AG04450 (cell line): ENCODE measurements around the gene DNAI1. TPM values are rescaled to one million over a fixed set of nuclear protein-coding genes. Genes with fewer than 3 reads are reported as not detected.

ENCODE experiments used
- CTCF ChIA-PET: fragments of 300-600, 350-600 bp; formaldehyde crosslinking; extraction: SDS; loops from one replicate; lab custom pipeline; 2022; ENCODE audit warnings: antibody characterized with exemption, inconsistent platforms; lab: Charles Lee
- POLR2A ChIA-PET: fragments of 350-600 bp; formaldehyde crosslinking; extraction: SDS; loops from one replicate; lab custom pipeline; 2021; ENCODE audit warnings: antibody characterized with exemption, inconsistent platforms; lab: Yijun Ruan, JAX
- DNase-seq: peaks from one replicate; pipeline ENCODE4 v3.0.0-alpha.2; 2011; ENCODE audit warnings: low read depth, low spot score
- H3K27ac ChIP-seq: one replicate; pipeline ENCODE4 v1.5.1; 2012; ENCODE audit warnings: low read depth, low read length, control low read depth
- H3K27me3 ChIP-seq: one replicate; pipeline ENCODE4 v1.6.0; 2012; ENCODE audit warnings: low read length; ENCODE audit not compliant: control insufficient read depth, insufficient read depth
- H3K4me3 ChIP-seq: 2 replicates; pipeline ENCODE4 v1.5.1; 2011; ENCODE audit warnings: mild to moderate bottlenecking, low read depth, low read length, control low read depth
- H3K9me3 ChIP-seq: 2 replicates; pipeline ENCODE4 v1.5.1; 2012; ENCODE audit warnings: low read length; ENCODE audit not compliant: control insufficient read depth, insufficient read depth
- CTCF ChIP-seq: IDR thresholded peaks from 2 replicates; pipeline ENCODE4 v1.5.1; 2011; ENCODE audit warnings: low read depth, low read length, control low read depth, inconsistent platforms
- polyA plus RNA-seq: library from polyadenylated mRNA; depleted of rRNA; stranded (reverse); fragments of >200 nt; gene quantifications from 2 replicates; pipeline ENCODE4 v1.2.3, GENCODE V29; 2011

Gene DNAI1
- polyA plus RNA-seq, 1 experiment = not detected

DNA sequence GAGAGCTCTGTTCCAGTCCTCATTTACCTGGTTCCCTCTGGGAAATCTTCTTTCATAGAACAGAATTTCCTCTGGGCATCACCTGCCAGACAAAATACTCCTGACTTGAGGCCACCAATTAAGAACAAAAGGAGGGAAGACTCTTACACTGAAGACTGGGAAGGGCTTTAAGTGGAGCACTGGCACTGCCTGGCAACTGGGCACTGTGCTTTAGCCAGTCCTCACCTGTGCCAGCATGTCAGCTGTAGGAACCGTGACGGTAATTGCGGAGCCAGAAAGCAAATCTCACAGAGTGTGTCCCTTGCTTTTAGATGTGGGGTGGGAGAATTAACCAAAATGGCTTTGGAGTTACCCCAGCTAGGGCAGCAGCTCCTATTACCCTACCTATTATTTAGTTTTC is 40.9 kb upstream of the DNAI1 start:
- POLR2A ChIA-PET = no interaction called here
- CTCF ChIA-PET = interaction anchor here (7.2 kb wide), 1 partner anchor 14 kb away, joined by 67 read pairs; no protein-coding TSS in a partner anchor
- Histone ChIP-seq H3K9me3 (no peaks in the 10 kb centered on the region), H3K27me3 (no peaks in the 10 kb centered on the region), H3K27ac (no peak overlapping the region), H3K4me3 (no peak overlapping the region)
- no peak for DNase-seq
- TF ChIP-seq CTCF = no peak

DNA sequence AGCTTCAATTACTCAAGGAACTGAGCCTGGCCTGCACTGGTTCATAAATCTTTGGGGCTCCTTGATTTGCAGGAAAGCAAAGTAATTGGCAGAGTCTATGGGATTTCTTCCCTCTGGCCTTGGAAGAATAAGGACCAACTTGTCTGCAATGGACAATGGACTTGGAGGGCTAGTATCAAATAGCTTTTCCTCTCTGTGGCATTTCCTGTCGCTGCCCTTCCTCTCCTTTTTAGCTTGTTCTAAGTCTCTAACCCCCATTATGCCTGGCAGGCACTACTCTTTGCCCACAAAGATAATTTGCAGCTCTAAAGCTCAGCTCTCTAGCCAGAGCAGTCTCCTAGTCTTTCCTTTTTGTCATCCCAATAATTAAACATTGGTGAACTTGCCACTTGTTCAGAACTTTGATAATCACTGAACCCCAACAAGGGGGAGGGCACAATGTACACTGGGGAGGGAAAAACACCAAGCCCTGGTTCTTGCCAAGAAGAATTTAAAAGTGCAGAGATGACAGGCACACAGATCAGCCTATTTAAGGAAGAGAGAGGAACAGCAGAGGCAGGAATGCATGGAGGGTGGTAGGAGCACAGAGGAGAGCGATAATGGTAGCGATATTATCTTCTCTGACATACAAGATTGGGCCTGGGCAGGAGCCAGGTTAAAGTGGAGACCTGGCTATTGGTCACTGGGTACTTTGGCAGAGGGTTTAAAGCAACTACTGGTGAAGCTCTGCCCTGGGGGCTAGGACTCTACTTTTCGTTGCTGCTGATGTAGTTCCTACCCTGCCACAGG is 38.7 kb upstream of the DNAI1 start:
- H3K27me3 ChIP-seq = no peaks in the 10 kb centered on the region
- no peak overlapping the region for H3K27ac ChIP-seq

DNA sequence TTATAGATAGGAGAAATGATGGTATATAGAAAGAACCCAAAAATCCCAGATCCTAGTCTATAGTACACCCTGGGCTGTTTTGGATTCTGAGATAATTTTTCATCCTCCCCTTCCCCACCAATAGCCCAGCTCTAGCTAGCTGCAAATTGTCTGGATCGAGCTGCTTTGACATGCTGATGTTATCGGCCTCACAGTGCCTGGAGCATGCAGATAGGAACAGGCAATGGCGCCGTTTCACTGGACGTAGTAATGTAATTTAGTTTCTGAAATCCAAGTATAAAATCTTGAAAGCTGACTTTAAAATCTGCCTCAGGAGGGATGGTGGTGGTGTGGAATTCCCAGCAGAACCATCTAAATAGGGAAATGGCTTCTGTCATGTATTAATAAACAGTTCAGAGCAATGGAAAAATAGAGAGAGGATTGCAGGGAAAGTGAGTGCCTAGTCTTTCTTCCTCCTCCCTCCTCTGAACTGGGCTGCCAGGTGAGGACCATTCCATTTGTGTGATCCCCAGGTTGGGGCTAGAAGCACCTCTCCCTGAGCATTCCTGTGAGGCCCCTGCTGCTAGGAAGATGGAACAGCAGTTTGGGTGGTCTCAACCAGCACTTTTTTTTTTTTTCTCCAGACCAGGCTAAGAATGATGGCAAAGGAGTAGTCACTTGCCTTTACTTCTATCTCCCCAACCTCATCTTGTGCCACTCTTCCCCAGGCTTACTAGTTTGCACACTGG is 32.1 kb upstream of the DNAI1 start:
- no peaks in the 10 kb centered on the region for H3K9me3 ChIP-seq
- TF ChIP-seq CTCF = no peak
- CTCF ChIA-PET = interaction anchor here (0.6 to 4.4 kb wide), 4 partner anchors 12 to 75 kb away, joined by 3 to 20 read pairs (median 11); no protein-coding TSS in a partner anchor
- no peak for DNase-seq
- no peak overlapping the region for H3K4me3 ChIP-seq
- H3K27me3 ChIP-seq = no peaks in the 10 kb centered on the region
- POLR2A ChIA-PET = no interaction called here
- no peak overlapping the region for H3K27ac ChIP-seq

More for the DNA sequence above, 38.7 kb upstream of the DNAI1 start:
- TF ChIP-seq CTCF = no peak
- POLR2A ChIA-PET = no interaction called here
- Histone ChIP-seq H3K9me3 (no peaks in the 10 kb centered on the region), H3K4me3 (no peak overlapping the region)
- no peak for DNase-seq
- CTCF ChIA-PET = interaction anchor here (4.5 kb wide), 1 partner anchor 16 kb away, joined by 27 read pairs; no protein-coding TSS in a partner anchor

- no peak for TF ChIP-seq CTCF
- Histone ChIP-seq H3K4me3 (no peak overlapping the region), H3K27me3 (no peaks in the 10 kb centered on the region), H3K9me3 (no peaks in the 10 kb centered on the region), H3K27ac (no peak overlapping the region)
- DNase-seq = no peak
- ChIA-PET CTCF (interaction anchor here (1.8 to 4.4 kb wide), 3 partner anchors 16 to 73 kb away, joined by 4 to 20 read pairs (median 17); no protein-coding TSS in a partner anchor), POLR2A (interaction anchor here (0.6 kb wide), 1 partner anchor 24 kb away, joined by 5 read pairs; no protein-coding TSS in a partner anchor)
These were observed 30.2 kb upstream of the DNAI1 start for GRCh38 chr9:34428325-34428958.
